Thyroid gland (tissue), 4 donors: ENCODE results near the gene FOXN3.

Experiments used
- POLR2A ChIP-seq, 2 donors: fragments of 450-650 bp; IDR thresholded peaks; one replicate each; pipeline ENCODE4 v1.6.1; 2017; ENCODE audit warnings: antibody characterized with exemption in 2 of 2, mild to moderate bottlenecking in 2 of 2, moderate library complexity in 1 of 2
- TF ChIP-seq, protein P1 (sequence below), 6 experiments: fragments of 200-600 bp in 3 of 6; fragments of 450-650 bp in 3 of 6; sonication (generic) in 3 of 6; IDR thresholded peaks; one replicate each; pipeline ENCODE4 v1.5.1; 2016 to 2019; ENCODE audit warnings: antibody characterized with exemption in 6 of 6, mild to moderate bottlenecking in 2 of 6, inconsistent platforms in 1 of 6, moderate library complexity in 1 of 6

GRCh38 chr14:89391556-89391955 lies 25.5 kb downstream of the FOXN3 start:
- TF ChIP-seq, protein P1, sequence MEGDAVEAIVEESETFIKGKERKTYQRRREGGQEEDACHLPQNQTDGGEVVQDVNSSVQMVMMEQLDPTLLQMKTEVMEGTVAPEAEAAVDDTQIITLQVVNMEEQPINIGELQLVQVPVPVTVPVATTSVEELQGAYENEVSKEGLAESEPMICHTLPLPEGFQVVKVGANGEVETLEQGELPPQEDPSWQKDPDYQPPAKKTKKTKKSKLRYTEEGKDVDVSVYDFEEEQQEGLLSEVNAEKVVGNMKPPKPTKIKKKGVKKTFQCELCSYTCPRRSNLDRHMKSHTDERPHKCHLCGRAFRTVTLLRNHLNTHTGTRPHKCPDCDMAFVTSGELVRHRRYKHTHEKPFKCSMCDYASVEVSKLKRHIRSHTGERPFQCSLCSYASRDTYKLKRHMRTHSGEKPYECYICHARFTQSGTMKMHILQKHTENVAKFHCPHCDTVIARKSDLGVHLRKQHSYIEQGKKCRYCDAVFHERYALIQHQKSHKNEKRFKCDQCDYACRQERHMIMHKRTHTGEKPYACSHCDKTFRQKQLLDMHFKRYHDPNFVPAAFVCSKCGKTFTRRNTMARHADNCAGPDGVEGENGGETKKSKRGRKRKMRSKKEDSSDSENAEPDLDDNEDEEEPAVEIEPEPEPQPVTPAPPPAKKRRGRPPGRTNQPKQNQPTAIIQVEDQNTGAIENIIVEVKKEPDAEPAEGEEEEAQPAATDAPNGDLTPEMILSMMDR (IDR thresholded peaks at IDR 0.05) = no peak
- no peak for TF ChIP-seq POLR2A (IDR thresholded peaks at IDR 0.05)
